Activated naive CD8-positive, alpha-beta T cell treated with anti-CD3 and anti-CD28 coated beads, Interleukin-2, amount 50 U/mL, for 16 hours (primary cell): ENCODE data around the gene KRCC1.

Experiments
- DNase-seq: peaks from one replicate; pipeline ENCODE4 v3.0.0-alpha.2; 2020; ENCODE audit warnings: low read depth, low spot score

KRCC1 gene

GRCh38 chr2:88055371-88056128 lies at the start of gene KRCC1:
TSS of gene KRCC1 (minus strand) at chr2:88055783. CDS start at chr2:88028563, 27,220 bp downstream.
- DNase-seq: peak; percentile 77

- no peak for DNase-seq
Measured at GRCh38 chr2:88100489-88100858, 44.9 kb upstream of the KRCC1 start.

GRCh38 chr2:88099798-88100488 lies 44.4 kb upstream of the KRCC1 start:
- no peak for DNase-seq

GRCh38 chr2:88098558-88098900 lies 42.9 kb upstream of the KRCC1 start:
- no peak for DNase-seq

- no peak for DNase-seq
Measured at GRCh38 chr2:88097891-88098557, 42.4 kb upstream of the KRCC1 start.

- DNase-seq: no peak
Measured at GRCh38 chr2:88097192-88097591, 41.6 kb upstream of the KRCC1 start.

GRCh38 chr2:88096708-88097107 lies 41.1 kb upstream of the KRCC1 start:
- no peak for DNase-seq

- no peak for DNase-seq
Measured at GRCh38 chr2:88095022-88095421, 39.4 kb upstream of the KRCC1 start.

GRCh38 chr2:88092773-88093172 lies 37.2 kb upstream of the KRCC1 start:
- DNase-seq: no peak

GRCh38 chr2:88091943-88092342 lies 36.4 kb upstream of the KRCC1 start:
- no peak for DNase-seq

- no peak for DNase-seq
Measured at GRCh38 chr2:88090446-88091283, 35.1 kb upstream of the KRCC1 start.

- no peak for DNase-seq
Measured at GRCh38 chr2:88088999-88089398, 33.4 kb upstream of the KRCC1 start.

- DNase-seq: no peak
Measured at GRCh38 chr2:88087763-88088162, 32.2 kb upstream of the KRCC1 start.

- DNase-seq: no peak
Measured at GRCh38 chr2:88087073-88087472, 31.5 kb upstream of the KRCC1 start.

GRCh38 chr2:88086401-88086800 lies 30.8 kb upstream of the KRCC1 start:
- DNase-seq: no peak

- no peak for DNase-seq
Measured at GRCh38 chr2:88085602-88086001, 30.0 kb upstream of the KRCC1 start.

GRCh38 chr2:88085099-88085498 lies 29.5 kb upstream of the KRCC1 start:
- DNase-seq: no peak

GRCh38 chr2:88082781-88083180 lies 27.2 kb upstream of the KRCC1 start:
- no peak for DNase-seq

GRCh38 chr2:88081924-88082608 lies 26.5 kb upstream of the KRCC1 start:
- DNase-seq: no peak

- no peak for DNase-seq
Measured at GRCh38 chr2:88080545-88080944, 25.0 kb upstream of the KRCC1 start.

- no peak for DNase-seq
Measured at GRCh38 chr2:88078643-88079172, 23.1 kb upstream of the KRCC1 start.
